H9 (cell line): Measurements from ENCODE around the gene FSIP2. TPM values are rescaled to one million over a fixed set of nuclear protein-coding genes. Genes with fewer than 3 reads are reported as not detected.

Experiments
- DNase-seq: peaks from one replicate; pipeline ENCODE4 v3.0.0-alpha.2; 2017
- H2AFZ ChIP-seq: one replicate; pipeline ENCODE4 v1.6.1; 2013; ENCODE audit warnings: mild to moderate bottlenecking, low read length, control low read depth, moderate library complexity
- H2AK5ac ChIP-seq: 2 replicates; pipeline ENCODE4 v1.6.1; 2013; ENCODE audit warnings: low read length, control low read depth, mixed read lengths; ENCODE audit not compliant: insufficient read length
- H2BK120ac ChIP-seq: one replicate; pipeline ENCODE4 v1.6.1; 2013; ENCODE audit warnings: low read depth, mild to moderate bottlenecking, low read length, control low read depth, inconsistent platforms; ENCODE audit not compliant: poor library complexity, severe bottlenecking
- H2BK12ac ChIP-seq: 2 replicates; pipeline ENCODE4 v1.6.1; 2013; ENCODE audit warnings: low read length, control low read depth, mixed read lengths, low read depth; ENCODE audit not compliant: insufficient read length
- H2BK15ac ChIP-seq: 2 replicates; pipeline ENCODE4 v1.6.1; 2013; ENCODE audit warnings: low read depth, low read length, control low read depth
- H2BK20ac ChIP-seq: one replicate; pipeline ENCODE4 v1.6.1; 2013; ENCODE audit warnings: low read depth, mild to moderate bottlenecking, low read length, control low read depth, inconsistent platforms; ENCODE audit not compliant: poor library complexity, severe bottlenecking
- H2BK5ac ChIP-seq: 2 replicates; pipeline ENCODE4 v1.6.1; 2013; ENCODE audit warnings: low read length, control low read depth, mixed read lengths; ENCODE audit not compliant: insufficient read length
- H3K14ac ChIP-seq: 2 replicates; pipeline ENCODE4 v1.6.1; 2013; ENCODE audit warnings: low read length, control low read depth; ENCODE audit not compliant: insufficient read depth
- H3K18ac ChIP-seq: 2 replicates; pipeline ENCODE4 v1.6.1; 2013; ENCODE audit warnings: low read depth, mild to moderate bottlenecking, mixed read lengths, low read length, control low read depth; ENCODE audit not compliant: insufficient read length
- H3K23ac ChIP-seq: 2 replicates; pipeline ENCODE4 v1.6.1; 2013; ENCODE audit warnings: low read length, control low read depth, mixed read lengths, low read depth; ENCODE audit not compliant: insufficient read length
- H3K23me2 ChIP-seq: 2 replicates; pipeline ENCODE4 v1.6.1; 2013; ENCODE audit warnings: low read depth, mild to moderate bottlenecking, mixed read lengths, low read length, control low read depth; ENCODE audit not compliant: insufficient read length, poor library complexity, severe bottlenecking
- H3K27ac ChIP-seq: 2 replicates; pipeline ENCODE4 v1.5.1; 2013; ENCODE audit warnings: low read length, control low read depth, mixed read lengths, low read depth; ENCODE audit not compliant: insufficient read length
- H3K27me3 ChIP-seq: 2 replicates; pipeline ENCODE4 v1.6.1; 2013; ENCODE audit warnings: low read length, control low read depth, inconsistent platforms; ENCODE audit not compliant: insufficient read depth
- H3K4ac ChIP-seq: 2 replicates; pipeline ENCODE4 v1.6.1; 2013; ENCODE audit warnings: low read depth, mild to moderate bottlenecking, control low read depth, inconsistent platforms, low read length, moderate library complexity
- H3K4me1 ChIP-seq: 2 replicates; pipeline ENCODE4 v1.6.1; 2013; ENCODE audit warnings: low read length, control low read depth, inconsistent platforms; ENCODE audit not compliant: insufficient read depth
- H3K4me2 ChIP-seq: 2 replicates; pipeline ENCODE4 v1.6.1; 2013; ENCODE audit warnings: low read length, control low read depth, mixed read lengths; ENCODE audit not compliant: insufficient read length, insufficient read depth
- H3K56ac ChIP-seq: 2 replicates; pipeline ENCODE4 v1.6.1; 2013; ENCODE audit warnings: low read depth, mild to moderate bottlenecking, mixed read lengths, low read length, control low read depth; ENCODE audit not compliant: insufficient read length
- H3K79me1 ChIP-seq: 2 replicates; pipeline ENCODE4 v1.6.1; 2013; ENCODE audit warnings: low read depth, mild to moderate bottlenecking, moderate library complexity, low read length, control low read depth, inconsistent platforms; ENCODE audit not compliant: insufficient read depth, poor library complexity, severe bottlenecking
- H3K79me2 ChIP-seq: 2 replicates; pipeline ENCODE4 v1.6.1; 2013; ENCODE audit warnings: low read length, control low read depth, inconsistent platforms; ENCODE audit not compliant: insufficient read depth
- H3K9ac ChIP-seq: 2 replicates; pipeline ENCODE4 v1.6.1; 2013; ENCODE audit warnings: low read length, control low read depth, mixed read lengths; ENCODE audit not compliant: insufficient read length; ENCODE audit errors: extremely low read depth
- H3K9me3 ChIP-seq: one replicate; pipeline ENCODE4 v1.6.1; 2013; ENCODE audit warnings: low read depth, low read length, inconsistent platforms; ENCODE audit not compliant: control insufficient read depth
- H3T11ph ChIP-seq: one replicate; pipeline ENCODE4 v1.6.1; 2013; ENCODE audit warnings: mild to moderate bottlenecking, low read length, control low read depth, inconsistent platforms
- H4K20me1 ChIP-seq: one replicate; pipeline ENCODE4 v1.6.1; 2013; ENCODE audit not compliant: control insufficient read depth, insufficient read length, insufficient read depth
- H4K5ac ChIP-seq: 2 replicates; pipeline ENCODE4 v1.6.1; 2013; ENCODE audit warnings: low read depth, mild to moderate bottlenecking, mixed read lengths, low read length, control low read depth; ENCODE audit not compliant: insufficient read length
- H4K8ac ChIP-seq: replicated peaks from 2 replicates; pipeline ENCODE4 v1.6.1; 2013; ENCODE audit warnings: low read length, control low read depth, mixed read lengths, low read depth; ENCODE audit not compliant: insufficient read length
- H4K91ac ChIP-seq: 2 replicates; pipeline ENCODE4 v1.6.1; 2013; ENCODE audit warnings: low read depth, mild to moderate bottlenecking, moderate library complexity, mixed read lengths, low read length, control low read depth; ENCODE audit not compliant: insufficient read length
- H3K27ac Mint-ChIP-seq, 3 experiments: 2 replicates in 2 of 3; 3 replicates in 1 of 3; pipeline ENCODE4 v1.8.0; 2020 to 2021; ENCODE audit warnings: mixed read lengths in 3 of 3, mild to moderate bottlenecking in 1 of 3, moderate library complexity in 1 of 3
- H3K27me3 Mint-ChIP-seq: 2 replicates; pipeline ENCODE4 v1.8.0; 2021; ENCODE audit warnings: low read depth, mild to moderate bottlenecking, moderate library complexity, mixed read lengths
- H3K36me3 Mint-ChIP-seq, 3 experiments: 2 replicates in 2 of 3; 3 replicates in 1 of 3; pipeline ENCODE4 v1.8.0; 2020 to 2021; ENCODE audit warnings: low read depth in 3 of 3, mixed read lengths in 3 of 3; ENCODE audit not compliant: insufficient read depth in 1 of 3
- H3K4me1 Mint-ChIP-seq, 2 experiments: 2 replicates each; pipeline ENCODE4 v1.8.0; 2020; ENCODE audit warnings: mixed read lengths in 2 of 2
- H3K4me3 Mint-ChIP-seq, 2 experiments: 2 replicates in 1 of 2; 3 replicates in 1 of 2; pipeline ENCODE4 v1.8.0; 2020 to 2021; ENCODE audit warnings: mild to moderate bottlenecking in 2 of 2, mixed read lengths in 2 of 2, moderate library complexity in 1 of 2
- H3K9me3 Mint-ChIP-seq, 2 experiments: 2 replicates in 1 of 2; 3 replicates in 1 of 2; pipeline ENCODE4 v1.8.0; 2020; ENCODE audit warnings: mild to moderate bottlenecking in 2 of 2, mixed read lengths in 2 of 2, moderate library complexity in 1 of 2
- WGBS: extraction: QIAGEN DNeasy Blood & Tissue Kit; methylation state at CpG from one replicate; pipeline ENCODE4 v1.1.7; 2013; ENCODE audit warnings: missing lambda C conversion rate, low lambda C conversion rate, mixed read lengths; ENCODE audit not compliant: insufficient read length; ENCODE audit errors: extremely low coverage; 5-methylcytosine and 5-hydroxymethylcytosine counted together
- total RNA-seq: library from RNA; stranded (reverse); gene quantifications from 2 replicates; pipeline ENCODE4 v1.2.1, GENCODE V29; 2021
- TF ChIP-seq, protein P1 (sequence below): fragments of 200-600 bp; sonication (generic); conservative IDR thresholded peaks from 3 replicates; pipeline ENCODE4 v1.8.0; 2021; ENCODE audit warnings: antibody characterized with exemption, mild to moderate bottlenecking

The FSIP2 gene
- total RNA-seq, 1 experiment from 2014 or later = 2.4 TPM

DNA sequence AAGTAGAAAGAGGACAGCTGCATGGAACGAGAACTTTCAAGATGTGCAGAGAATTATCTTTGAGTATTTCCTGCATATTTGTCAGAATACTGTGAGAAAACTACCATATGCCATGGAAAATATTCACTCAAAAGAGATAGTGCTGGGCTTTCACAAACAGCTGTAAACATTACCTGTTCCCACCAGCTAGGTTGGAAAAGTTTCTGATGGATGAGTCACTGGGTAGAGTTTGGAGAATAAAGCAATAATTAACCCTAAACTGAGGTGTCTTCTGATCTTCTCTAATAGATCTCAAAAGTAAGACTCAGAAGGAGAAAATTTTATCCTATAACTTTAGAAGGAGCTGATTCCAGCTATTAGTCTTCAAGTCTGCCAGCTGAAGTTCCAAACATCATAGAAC, 3.9 kb upstream of the FSIP2 start:
- H4K5ac ChIP-seq = no peak overlapping the region
- DNase-seq = no peak
- H3K9me3 Mint-ChIP-seq = no peaks in the 10 kb centered on the region
- no peaks in the 10 kb centered on the region for H4K20me1 ChIP-seq
- no peak overlapping the region for H2BK20ac ChIP-seq
- H3K9me3 ChIP-seq = no peaks in the 10 kb centered on the region
- no peak overlapping the region for H3K27ac ChIP-seq
- H3K79me2 ChIP-seq = no peaks in the 10 kb centered on the region
- WGBS = no CpG with 5 or more reads among the region's 1 CpG
- no peaks in the 10 kb centered on the region for H3K79me1 ChIP-seq
- H3K4ac ChIP-seq = no peak overlapping the region
- no peak overlapping the region for H3K4me2 ChIP-seq
- no peak overlapping the region for H4K91ac ChIP-seq
- H3K27me3 Mint-ChIP-seq = peaks cover 3% of the 10 kb centered on the region
- H2BK120ac ChIP-seq = no peak overlapping the region
- no peak overlapping the region for H3K56ac ChIP-seq
- TF ChIP-seq, protein P1, sequence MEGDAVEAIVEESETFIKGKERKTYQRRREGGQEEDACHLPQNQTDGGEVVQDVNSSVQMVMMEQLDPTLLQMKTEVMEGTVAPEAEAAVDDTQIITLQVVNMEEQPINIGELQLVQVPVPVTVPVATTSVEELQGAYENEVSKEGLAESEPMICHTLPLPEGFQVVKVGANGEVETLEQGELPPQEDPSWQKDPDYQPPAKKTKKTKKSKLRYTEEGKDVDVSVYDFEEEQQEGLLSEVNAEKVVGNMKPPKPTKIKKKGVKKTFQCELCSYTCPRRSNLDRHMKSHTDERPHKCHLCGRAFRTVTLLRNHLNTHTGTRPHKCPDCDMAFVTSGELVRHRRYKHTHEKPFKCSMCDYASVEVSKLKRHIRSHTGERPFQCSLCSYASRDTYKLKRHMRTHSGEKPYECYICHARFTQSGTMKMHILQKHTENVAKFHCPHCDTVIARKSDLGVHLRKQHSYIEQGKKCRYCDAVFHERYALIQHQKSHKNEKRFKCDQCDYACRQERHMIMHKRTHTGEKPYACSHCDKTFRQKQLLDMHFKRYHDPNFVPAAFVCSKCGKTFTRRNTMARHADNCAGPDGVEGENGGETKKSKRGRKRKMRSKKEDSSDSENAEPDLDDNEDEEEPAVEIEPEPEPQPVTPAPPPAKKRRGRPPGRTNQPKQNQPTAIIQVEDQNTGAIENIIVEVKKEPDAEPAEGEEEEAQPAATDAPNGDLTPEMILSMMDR = no peak
- no peak overlapping the region for H3K9ac ChIP-seq
- peaks cover 9% of the 10 kb centered on the region for H3K23me2 ChIP-seq
- peaks cover 8 to 14% of the 10 kb centered on the region in 2 experiments for H3K4me1 Mint-ChIP-seq
- H3K18ac ChIP-seq = no peak overlapping the region
- H2BK5ac ChIP-seq = no peak overlapping the region
- no peak overlapping the region for H2BK15ac ChIP-seq
- no peak overlapping the region for H3K27ac Mint-ChIP-seq
- H3K14ac ChIP-seq = no peak overlapping the region
- H3T11ph ChIP-seq = no peak overlapping the region
- no peak overlapping the region for H3K23ac ChIP-seq
- H3K36me3 Mint-ChIP-seq = no peaks in the 10 kb centered on the region; a peak in 1 of 7 replicates
- H4K8ac ChIP-seq = no peak overlapping the region
- H2BK12ac ChIP-seq = no peak overlapping the region
- H3K4me1 ChIP-seq = 0 out of 2 replicates have a peak, but pooled peaks cover 3% of the 10 kb centered on the region
- no peak overlapping the region for H3K4me3 Mint-ChIP-seq
- no peaks in the 10 kb centered on the region for H3K27me3 ChIP-seq
- no peak overlapping the region for H2AFZ ChIP-seq
- H2AK5ac ChIP-seq = no peak overlapping the region
